Heart left ventricle (tissue), 13 donors: ENCODE measurements around the gene ADH6.

Source experiments
- CTCF ChIP-seq, 12 donors: fragments of 200-600 bp; sonication (generic) in 4 of 12; IDR thresholded peaks; one replicate each; pipeline versions ENCODE4 v1.5.0 to v1.8.0; 2018 to 2022; ENCODE audit warnings: antibody characterized with exemption in 12 of 12, mild to moderate bottlenecking in 5 of 12
- POLR2A ChIP-seq, 2 donors: fragments of 450-650 bp; IDR thresholded peaks; one replicate each; pipeline ENCODE4 v1.6.1; 2017; ENCODE audit warnings: antibody characterized with exemption in 2 of 2, mild to moderate bottlenecking in 2 of 2, moderate library complexity in 2 of 2
- donor health status: ischemic (EF 13 %, LVEDD 7.1; RV severe dilation, severe dysfunction).
- donor health status: DM: no; HTN: yes; CAD: no.
- donor health status: DM: no; HTN: no; CAD: no.
- donor health status: ischemic (EF 25% LVEDD 6.9; RV normal size, moderate dysfunction).
- donor health status: ischemic (EF 25% LVEDD 5.7; RV mildly dilated, moderate dysfunction).
- donor health status: ischemic (EF 35%, LVEDD 5.7; RV mildly dilated, moderate dysfunction).
- donor health status: nonischemic (EF 11% LVEDD 7.7; RV severe dilation, severe dysfunction).
- donor health status: DM: yes; HTN: yes; CAD: no.
- donor health status: PGD.
- donor health status: ischemic (EF 29% LVEDD 5.4; RV normal size, mild dysfunction).
- donor health status: nonischemic (EF 23%, LVEDD 6.1; RV moderate dilation, normal function).

- TF ChIP-seq CTCF (IDR thresholded peaks at IDR 0.05) (no peak), POLR2A (IDR thresholded peaks at IDR 0.05) (no peak)
Measured at GRCh38 chr4:99234331-99235010, 15.4 kb upstream of the ADH6 start.
